ENCODE measurements around the gene NTM.

Gene NTM

DNA sequence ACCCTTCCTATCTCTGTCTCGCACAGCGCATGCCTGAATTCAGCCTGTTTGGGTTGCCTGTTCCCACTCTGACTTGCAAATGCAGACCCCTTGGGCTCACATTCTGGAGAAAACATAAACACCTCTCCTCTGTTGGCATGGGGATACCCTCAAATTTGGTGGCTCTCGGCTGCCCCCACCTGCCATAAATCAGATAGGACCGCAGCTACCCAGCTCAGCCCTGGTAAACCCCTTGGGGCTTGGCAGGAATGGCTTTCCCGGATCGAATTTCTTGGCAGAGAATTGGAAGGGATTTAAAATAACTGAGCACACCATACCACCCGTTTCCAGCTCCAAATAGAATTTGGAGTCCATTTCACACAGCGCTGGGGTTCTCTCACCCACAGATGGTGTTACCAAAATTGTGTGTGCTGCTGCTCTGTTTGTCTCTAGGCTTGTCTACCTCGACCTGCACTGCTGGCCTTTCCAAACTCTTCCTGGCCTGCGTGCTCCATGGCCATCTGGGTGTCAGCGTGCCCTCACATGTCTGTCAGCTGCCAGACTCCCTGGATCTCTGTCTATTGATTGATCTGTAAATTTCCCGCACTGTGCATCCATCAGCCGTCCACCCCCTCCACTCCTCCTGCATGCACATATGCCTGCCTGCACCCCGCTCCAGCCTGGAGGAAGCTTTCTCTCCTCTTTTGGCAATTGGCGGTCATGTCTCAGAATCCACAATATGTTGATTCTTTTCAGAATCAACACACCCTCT is 134.0 kb downstream of the NTM start:
- DNase-seq, result peak in 1 of 4 experiments; percentile 8

DNA sequence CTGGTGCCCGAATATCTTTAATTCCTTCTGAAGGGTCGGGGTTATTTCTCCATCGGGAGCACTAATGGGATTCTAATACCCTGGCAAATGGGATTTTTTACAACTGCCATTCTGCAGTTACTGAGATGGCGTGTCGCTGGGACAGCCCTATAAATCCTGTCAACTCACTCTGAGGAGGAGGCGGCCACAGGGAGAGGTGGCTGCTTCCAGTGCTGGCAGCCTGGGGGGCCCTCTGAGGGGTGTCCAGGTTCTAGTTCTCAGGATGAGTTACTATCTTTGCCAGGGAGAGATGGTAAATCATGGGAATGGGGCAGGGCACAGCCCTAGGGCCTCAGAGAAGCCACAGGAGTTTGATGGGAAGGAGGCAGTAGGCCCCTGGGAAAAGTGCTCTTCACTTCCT is 135.9 kb downstream of the NTM start:
- DNase-seq, result no peak

DNA sequence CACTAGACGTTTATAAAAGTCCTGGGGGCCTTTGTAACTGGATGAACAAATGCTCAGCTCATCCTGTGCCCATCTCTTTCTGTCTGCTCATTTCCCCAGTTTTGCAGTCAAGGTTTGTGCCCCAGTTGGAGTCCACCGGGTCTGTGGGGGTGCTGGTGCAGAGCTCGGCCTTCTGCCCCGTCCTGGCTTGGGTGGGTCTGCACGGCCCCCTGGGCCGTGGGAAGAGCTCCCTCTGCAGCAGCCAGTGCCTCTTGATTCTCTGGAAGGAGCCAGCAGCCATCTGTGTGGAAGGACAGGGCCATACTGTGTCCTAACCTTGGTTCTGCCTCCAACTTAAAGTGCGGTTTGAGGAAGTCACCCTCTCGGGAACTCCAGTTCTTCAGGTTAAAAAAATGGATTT is 140.2 kb downstream of the NTM start:
- no peak for DNase-seq

DNA sequence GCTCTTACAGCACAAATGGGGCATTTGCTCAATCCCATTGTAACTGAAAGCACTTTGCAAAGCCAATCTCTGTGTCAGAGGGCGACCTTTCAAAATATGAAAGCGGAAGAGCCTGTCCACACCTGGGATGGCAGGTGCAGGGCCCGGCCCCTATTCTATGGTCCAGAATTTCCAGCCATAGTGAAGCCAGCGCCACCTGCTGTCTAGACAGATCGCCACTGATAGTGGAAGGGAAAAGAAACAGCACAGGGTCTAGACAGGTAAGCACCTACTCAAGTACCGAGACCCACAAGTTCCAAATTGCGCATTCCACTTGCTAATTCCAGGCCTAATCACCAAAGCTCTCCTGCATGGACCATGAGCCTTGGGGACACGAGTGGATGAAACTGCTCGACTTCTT is 141.4 kb downstream of the NTM start:
- peak; percentile 24 to 57 (median 38) for DNase-seq

DNA sequence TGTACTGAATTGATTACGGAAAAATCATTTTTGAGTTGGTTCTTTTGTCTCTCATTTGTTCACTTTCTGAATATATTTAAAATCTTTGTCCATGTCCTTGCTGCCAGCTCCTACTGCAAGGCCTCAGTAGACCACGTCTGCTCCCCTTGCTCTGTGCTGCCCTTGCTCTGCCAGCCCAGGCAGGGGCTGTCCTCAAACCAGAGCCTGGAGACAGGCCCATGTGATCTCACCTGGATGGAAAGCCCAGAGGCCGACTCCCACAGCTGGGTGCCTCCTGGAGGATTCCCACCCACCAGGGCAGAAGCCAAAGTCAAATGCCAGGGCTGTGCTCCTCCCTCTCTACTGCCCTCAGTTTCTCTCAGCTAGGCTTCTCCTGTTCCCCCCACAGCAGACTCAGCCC is 141.8 kb downstream of the NTM start:
- no peak for DNase-seq

DNA sequence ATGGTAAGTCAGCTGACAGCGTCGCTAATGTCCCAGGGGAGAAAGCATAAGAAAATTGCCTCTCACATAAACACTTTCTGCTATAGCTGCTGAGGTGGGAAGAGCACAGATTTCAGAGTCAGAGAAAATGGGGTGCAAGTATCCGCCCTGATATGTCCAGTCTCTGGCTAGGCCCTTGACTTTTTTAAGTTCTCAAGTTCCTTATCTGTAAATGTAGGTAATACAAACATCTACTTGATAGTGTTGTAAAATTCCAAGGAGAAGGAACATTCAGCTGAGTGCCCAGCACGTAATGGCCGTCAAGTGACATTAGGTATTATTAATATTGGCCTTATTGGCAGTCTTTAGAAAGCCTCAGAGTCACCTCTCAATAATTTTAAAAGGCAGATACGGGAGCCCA is 143.6 kb downstream of the NTM start:
- no peak for DNase-seq

DNA sequence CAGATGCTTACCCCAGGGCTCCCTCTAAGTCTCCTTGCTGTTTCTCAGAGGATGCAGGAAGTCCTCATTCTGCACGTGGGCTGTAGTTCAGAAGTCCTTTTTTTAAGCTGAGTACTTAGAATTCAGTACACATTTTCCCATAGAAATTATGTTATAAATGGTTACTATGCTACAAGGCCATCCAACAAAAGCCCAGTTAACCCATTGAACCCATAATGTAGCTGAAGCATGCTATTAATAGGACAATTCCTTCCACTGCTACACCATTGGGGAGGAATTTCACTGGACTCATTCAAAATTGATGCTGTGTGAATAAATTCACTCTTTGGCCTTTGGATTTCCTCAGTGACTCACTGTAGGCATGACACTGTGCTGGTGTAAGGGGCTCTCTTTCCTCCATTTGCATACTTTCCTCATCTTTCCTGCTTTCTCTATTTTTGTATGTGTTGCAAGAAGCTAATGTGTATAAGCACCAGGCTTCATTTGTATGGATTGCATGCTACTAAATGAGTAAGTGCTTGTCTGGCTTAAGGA is 148.0 kb downstream of the NTM start:
- no peak for DNase-seq

DNA sequence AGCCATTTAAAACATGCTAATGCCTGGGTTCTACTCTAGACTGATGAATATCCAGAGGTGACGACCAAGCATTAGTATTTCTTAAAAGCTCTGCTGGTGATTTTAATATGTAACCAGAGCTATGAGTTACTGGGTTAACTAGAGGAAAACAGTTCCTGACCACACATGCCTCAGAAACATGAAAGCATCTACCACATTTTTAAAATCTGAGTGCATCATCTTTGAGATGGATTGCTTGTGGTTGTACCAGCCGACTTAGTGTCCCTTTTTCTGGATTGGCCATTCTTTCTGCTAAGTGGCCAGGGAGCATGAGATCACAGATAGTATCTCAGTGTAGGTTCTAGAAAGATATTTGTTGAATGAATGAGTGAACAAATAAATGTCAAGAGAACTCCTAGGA is 152.4 kb downstream of the NTM start:
- DNase-seq, result no peak

DNA sequence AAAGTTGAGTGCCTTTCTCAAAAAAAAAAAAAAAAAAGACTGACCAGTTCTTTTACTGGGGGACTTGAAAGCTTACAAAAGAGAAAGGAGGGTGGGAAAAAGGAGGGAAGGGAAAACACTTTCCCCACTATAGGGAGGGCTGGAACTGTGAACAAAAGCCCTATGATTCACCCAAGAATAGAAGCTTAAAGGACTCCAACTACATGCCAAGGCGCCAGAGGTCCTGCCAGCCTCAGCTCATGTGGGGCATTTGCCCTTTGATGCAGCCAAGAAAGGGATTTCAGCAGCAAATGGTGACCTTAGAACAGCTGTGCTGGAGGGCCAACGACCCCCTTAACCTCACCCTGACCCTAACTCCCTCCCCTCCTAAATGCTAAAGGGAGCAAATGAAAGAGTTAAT is 160.0 kb downstream of the NTM start:
- no peak for DNase-seq

DNA sequence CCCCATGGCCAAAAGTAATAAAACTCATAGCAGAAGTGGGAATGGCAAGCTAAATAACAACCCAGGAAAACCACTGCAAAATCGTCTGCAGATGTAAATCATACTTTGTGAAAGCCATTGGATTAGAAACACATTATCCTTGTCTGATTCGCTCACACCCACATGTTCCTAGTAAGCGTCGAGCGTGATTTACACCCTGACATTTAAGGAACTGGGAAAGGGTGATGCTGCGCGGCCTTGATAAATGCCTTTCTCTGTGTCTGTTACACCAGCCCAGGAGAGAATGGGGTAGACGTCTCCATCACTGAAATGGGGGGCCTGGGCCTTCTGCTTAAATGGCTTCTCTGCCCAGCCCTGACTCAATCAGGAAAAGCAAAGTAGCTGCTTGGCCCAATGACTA is 162.7 kb downstream of the NTM start:
- DNase-seq, result no peak

DNA sequence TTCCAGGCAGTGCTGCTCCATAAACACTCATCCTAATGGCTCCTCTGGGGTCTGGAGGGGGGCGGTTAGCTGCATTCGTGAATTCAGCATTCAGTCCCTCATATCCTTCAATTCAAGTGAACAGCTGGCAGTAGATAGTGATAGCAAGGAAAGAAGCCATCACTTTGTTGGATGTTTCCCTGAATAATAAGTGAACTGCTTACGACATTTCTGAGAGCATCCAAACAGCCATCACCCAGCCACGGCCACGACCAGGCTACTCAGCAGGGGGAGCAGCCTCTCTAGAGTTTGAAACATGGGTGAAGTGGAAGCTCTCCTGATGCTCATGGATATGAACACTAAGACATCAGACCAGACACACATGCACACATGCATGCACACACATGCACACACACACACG is 163.6 kb downstream of the NTM start:
- DNase-seq, result no peak

DNA sequence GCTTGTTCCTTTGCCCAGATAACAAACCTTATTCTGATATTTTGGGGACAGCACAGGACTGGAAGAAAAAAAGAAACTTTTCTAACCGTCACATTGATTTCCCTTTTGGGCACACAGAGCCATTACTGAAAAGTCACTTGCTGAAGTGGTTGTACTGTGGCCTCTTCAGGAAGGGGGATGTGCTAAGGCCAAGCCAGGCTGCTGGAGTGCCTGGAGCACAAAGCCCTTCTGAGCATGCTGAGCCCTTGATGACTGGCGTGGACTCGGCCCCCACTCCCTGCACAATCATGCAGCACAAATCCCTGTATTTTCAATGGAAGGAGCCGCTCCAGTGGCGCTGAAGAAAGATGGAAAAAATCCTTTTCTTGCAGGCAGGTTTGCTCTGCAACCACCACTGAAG is 164.2 kb downstream of the NTM start:
- no peak for DNase-seq

DNA sequence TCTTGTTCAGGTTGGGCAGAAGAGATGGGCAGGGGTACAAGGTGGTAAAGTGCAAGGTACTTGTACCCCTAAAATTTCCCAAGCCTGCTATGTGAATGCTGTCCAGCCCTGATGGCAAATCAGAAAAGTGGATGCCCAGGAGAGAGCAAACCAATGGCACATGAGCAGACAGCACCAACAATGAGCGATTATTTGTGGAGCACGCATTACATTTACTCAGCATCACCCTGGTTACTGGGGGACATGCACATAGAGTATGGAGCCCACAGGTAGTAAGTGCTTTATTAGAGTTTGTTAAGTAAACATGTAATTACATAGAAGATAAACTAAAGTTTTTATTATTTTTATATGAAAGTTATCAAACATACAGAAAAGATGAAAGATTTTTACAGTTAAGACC is 165.7 kb downstream of the NTM start:
- no peak for DNase-seq

DNA sequence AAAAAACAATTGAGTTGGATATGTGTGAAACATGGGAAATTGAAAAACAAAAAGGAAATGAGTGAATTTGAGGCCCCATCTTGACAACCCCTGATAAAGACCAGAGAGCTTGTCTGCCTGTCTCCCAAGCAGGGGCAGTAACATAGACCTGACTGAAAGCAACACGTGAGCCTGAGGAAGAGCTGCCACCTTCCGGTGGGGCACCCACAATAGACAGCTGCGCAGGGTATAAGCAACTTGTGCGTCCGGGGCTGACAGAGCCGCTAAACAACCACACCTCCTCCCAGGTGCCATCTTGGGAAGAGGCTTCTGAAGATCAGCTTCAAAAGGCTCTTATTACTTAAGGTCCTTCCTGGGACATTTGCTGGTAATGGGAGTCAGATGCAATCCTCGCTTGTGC is 166.8 kb downstream of the NTM start:
- DNase-seq, result no peak

DNA sequence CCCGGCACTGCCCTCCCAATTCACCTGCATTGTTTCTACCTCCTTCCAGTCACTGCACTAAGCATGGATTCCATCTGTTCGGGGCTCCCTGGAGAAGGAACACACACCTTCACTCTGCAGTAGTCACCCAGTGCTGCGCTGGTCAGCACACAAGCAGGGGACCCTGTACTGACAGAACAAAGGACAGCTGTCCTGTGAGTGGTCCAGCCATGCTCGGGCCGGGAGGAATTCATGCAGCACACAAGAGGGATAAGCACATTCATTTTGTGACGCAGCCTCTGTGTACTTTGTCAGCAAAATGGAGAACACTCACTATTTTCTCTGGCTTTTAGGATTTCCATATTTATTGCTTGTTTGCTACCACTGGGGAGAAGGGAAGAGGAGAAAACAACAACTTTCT is 167.3 kb downstream of the NTM start:
- DNase-seq, result no peak

DNA sequence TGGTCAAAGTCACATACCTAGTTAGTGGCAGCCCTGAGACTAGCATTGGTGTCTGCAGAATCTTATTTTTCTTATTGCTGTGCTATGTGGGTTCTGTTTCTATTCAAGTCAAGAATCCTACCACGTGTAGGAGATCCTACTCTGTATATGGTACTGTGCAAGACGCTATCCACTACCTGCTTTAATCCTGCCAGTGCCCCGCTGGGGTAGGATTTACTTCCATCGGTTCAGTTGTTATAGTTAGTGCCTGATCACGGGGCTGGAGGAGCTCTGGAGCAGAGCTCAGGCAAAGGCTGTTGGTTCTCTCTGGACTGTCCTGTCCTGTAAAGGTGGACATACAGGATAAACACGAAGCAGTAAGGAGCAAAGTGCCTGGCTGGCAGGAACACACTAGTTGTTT is 167.9 kb downstream of the NTM start:
- DNase-seq, result no peak

DNA sequence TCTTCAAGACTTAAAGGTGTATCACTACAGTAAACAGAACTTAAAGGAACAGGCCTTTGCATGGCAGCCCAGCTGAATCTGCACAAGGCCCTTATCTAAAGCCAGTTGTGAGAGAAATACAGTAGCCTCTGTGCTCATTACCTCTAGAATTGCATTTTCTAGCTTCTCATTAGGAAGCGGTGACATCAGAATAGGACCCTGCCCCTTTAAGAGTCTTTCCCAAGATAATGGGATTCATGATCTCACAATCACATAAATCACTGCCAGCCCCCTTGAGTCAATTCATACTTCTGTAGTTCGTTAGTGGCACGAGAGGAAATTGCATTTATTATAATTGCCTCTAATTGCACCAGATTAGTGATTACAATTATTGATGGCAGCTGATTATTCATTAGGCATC is 170.3 kb downstream of the NTM start:
- no peak for DNase-seq

DNA sequence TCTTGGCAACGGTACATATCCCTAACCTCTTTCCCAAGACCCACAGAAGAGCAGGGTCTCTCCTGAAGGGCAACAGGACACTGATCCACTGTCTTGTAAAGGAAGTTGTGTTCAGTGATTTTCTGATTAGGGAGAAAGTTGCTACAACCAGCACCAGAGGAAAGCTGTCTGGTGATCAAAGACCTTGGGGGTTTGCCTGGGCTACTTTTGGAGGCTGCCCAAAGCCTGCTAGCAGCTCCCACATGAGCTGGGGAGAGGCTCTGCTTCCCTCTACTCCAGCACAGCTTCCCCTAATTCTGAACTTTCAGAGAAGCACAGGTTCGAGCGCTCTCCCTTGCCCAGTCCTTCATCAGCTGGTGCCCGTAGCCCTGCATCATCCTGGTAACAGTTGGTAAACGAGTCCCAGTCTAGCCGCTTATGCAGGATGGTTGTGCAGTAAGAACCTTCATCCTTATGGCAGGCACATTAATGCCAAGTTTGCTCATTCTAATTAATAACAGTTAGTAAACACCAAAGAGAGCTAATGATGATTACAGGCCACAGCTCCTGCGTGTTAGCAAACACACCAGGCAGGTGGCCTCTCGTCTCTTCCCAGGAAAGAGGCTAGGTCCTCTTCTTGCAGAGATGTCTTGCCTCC is 173.1 kb downstream of the NTM start:
- DNase-seq, result no peak

DNA sequence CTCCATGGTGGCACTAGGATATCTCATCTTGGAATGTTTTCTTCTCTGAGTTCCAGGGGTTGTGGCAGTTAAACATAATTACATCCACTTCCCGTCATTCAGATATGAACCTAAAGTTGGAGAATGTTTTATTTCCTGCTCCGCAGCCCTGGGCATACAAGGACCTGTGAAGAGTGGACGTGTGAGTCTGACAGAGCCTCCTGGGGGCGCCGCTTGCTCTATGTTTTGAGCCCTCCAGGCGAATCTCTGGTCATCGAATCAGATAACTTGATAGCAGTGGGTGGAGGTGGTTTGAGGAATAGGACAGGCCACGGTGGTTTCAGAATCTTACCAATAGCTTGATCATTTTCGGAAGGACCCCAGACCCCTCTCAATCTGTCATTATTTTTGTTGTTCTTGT is 174.2 kb downstream of the NTM start:
- no peak for DNase-seq

DNA sequence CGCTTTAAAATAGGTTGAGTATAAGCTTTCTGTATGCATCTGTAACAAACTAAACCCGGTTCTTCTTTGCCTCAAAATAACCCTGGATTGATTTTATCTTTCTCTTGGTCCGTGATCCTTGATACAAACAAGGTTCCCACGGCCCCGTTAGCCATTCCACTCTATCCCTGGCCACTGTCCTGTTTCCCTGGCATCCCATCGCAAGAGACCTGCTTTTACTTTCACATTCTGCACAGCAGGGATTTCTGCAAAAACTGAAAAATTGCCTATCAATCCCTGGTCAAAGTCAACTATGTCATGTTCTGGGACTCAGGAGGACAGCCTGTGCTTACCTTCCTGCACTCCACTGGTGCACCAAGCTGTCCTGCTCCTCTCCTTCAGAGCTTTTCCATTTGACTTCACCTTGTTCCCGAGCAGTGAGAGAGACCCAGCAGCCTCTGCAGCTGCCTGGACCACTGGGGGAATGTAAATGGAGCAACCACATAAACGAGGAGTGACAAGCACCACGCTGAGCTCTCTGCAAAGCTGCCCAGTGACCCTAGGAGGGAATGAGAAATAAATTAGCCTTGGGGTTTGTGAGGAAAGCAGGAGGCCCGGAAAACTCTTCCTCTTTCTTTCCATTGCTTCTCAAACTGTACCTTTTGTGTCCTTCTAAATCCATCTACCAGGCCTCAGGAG is 175.9 kb downstream of the NTM start:
- no peak for DNase-seq

DNA sequence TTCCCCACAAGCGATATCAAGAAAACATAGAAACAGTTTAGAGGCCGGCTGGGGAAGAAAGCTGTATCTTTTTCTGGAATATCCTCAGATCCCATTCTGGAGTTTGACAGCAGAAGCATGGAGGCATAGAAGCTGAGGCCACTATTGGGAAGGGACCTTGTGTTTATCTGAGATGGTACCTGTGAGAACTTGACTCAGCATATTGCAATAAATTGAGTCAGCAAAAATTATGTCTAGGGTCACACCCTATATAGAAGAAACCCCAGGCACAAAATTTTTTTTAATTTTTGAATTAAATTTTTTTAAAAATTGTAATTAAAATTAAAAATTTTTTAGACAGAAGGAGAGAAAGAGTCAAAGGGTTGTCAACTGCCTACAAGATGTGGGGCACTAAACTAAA is 178.7 kb downstream of the NTM start:
- no peak for DNase-seq

DNA sequence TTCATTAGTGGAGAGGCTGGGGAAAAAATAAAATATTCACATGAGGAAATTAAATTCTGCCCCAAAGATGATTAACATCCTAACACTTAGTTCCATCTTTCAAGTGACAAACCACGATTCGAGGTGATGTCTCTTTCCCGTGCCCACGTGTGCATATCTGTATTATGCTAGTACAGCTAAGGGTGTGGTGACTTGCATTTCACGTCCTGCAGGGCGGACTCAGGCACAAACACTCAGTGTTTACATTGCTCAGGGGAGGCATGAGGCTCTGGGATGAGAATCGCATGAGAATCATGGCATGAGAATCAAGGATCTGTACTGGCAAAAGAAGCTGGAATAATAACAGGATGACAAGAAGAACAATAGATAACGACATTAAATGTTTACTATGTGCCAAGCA is 179.4 kb downstream of the NTM start:
- DNase-seq, result no peak

DNA sequence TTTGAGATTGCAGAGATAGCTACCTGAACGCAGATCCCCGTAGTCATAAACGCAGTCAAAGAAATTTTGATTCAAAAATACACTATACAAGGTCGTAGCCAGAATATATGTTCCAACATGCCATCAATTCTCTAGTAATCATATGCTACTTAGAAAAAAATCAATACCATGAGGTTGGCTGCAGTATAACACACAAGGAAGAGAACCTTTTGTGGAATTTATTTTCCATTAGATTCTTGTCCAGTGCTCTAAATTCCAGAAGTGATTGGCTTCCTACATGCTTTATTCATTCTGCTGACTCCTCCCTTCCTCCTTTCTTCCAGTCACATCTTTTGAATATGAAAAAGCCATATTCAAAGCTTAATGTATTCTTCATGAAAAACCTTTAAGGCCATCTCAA is 189.9 kb downstream of the NTM start:
- DNase-seq, result no peak

DNA sequence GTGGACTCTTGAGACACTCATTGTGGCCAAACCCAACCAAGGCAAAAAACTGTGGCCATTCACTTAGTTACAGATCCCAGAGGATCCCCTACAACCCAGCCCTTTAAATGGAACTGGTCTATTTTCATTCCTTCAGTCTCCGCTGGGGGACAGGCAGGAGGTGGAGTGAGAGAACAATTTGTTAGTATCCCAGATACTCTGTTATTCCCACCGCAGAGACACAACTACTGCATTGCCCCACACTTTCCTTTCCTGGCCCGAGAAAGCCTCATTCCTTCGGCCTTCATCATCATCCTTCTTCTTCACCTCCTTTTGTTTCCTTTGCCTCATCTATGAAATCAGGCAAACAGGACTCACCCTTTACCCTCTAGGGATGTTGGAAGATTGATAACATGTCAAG is 191.1 kb downstream of the NTM start:
- no peak for DNase-seq

All from suppressor macrophage (primary cell).